Measurements from ENCODE around the gene PIK3AP1. TPM values are rescaled to one million over a fixed set of nuclear protein-coding genes. Genes with fewer than 3 reads are reported as not detected.

PIK3AP1 gene
- total and polyA plus RNA-seq, 2 of the 13 experiments (the other 11 are each of a cell fraction or from before 2014, with no cell fraction given), result 3.6 to 13.8 TPM

DNA sequence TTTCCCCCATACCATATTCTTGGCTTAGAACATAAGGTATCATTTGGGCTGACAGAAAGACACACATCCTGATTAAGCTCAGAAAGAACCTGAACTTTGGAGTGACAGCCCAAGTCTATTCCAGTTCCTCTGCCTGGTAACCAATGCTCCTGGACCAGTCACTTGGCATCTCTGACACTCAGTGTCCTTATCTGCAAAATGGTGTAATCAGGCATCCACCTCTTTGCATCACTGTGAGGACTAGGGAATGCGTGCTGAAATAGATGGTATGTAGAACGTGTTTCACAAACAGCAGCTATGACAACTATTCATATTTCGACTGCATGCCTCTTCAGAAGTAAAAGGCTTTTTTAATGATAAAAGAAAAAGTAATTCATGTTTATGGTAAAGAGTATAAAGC lies 26.2 kb upstream of the PIK3AP1 start:
- Histone ChIP-seq H3K4me1 (ENCODE audit: insufficient read depth, low read length) (peaks cover 17% of the 10 kb centered on the region), H3K27me3 (ENCODE audit: control insufficient read depth in 1 of 2, insufficient read depth in 2 of 2, low read length in 2 of 2) (no peaks in the 10 kb centered on the region), H2AFZ (ENCODE audit: low read length) (no peak overlapping the region), H3K79me2 (ENCODE audit: insufficient read depth, low read length) (no peaks in the 10 kb centered on the region), H3K27ac (ENCODE audit: extremely low read length, insufficient read depth, low read length) (no peak overlapping the region), H3K36me3 (replicated peaks in 1 of 2; ENCODE audit: control insufficient read depth in 1 of 2, insufficient read depth in 2 of 2, low read length in 2 of 2) (no peaks in the 10 kb centered on the region), H3K9me3 (ENCODE audit: low read length) (no peaks in the 10 kb centered on the region), H3K4me2 (ENCODE audit: low read depth, low read length) (no peak overlapping the region), H3K9ac (ENCODE audit: insufficient read depth, low read depth, low read length) (no peak overlapping the region), H4K20me1 (ENCODE audit: insufficient read depth, low read length) (no peaks in the 10 kb centered on the region), H3K4me3 (replicated peaks in 1 of 3; ENCODE audit: insufficient read depth in 1 of 3, low read depth in 2 of 3, low read length in 3 of 3) (no peak overlapping the region)
- ChIA-PET POLR2A (no interaction called here), CTCF (ENCODE audit: low intra/inter-chr PET ratio, low total read pairs) (no interaction called here)
- intact Hi-C loops (cut with micrococcal nuclease; ENCODE audit: unreplicated experiment), result no loop called here
- no peak for FAIRE-seq
- ATAC-seq, result no peak
- 11% methylated on average over 3 of the region's 3 CpGs for WGBS (ENCODE audit: low lambda C conversion rate)
- DNase-seq (ENCODE audit: low spot score), result no peak
- peak; percentile 72 for TF ChIP-seq RFX5 (IDR thresholded peaks at IDR 0.05; ENCODE audit: low read depth, low read length)
- TF ChIP-seq, protein P1, sequence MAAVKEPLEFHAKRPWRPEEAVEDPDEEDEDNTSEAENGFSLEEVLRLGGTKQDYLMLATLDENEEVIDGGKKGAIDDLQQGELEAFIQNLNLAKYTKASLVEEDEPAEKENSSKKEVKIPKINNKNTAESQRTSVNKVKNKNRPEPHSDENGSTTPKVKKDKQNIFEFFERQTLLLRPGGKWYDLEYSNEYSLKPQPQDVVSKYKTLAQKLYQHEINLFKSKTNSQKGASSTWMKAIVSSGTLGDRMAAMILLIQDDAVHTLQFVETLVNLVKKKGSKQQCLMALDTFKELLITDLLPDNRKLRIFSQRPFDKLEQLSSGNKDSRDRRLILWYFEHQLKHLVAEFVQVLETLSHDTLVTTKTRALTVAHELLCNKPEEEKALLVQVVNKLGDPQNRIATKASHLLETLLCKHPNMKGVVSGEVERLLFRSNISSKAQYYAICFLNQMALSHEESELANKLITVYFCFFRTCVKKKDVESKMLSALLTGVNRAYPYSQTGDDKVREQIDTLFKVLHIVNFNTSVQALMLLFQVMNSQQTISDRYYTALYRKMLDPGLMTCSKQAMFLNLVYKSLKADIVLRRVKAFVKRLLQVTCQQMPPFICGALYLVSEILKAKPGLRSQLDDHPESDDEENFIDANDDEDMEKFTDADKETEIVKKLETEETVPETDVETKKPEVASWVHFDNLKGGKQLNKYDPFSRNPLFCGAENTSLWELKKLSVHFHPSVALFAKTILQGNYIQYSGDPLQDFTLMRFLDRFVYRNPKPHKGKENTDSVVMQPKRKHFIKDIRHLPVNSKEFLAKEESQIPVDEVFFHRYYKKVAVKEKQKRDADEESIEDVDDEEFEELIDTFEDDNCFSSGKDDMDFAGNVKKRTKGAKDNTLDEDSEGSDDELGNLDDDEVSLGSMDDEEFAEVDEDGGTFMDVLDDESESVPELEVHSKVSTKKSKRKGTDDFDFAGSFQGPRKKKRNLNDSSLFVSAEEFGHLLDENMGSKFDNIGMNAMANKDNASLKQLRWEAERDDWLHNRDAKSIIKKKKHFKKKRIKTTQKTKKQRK (IDR thresholded peaks at IDR 0.05; ENCODE audit: low read length), result no peak
- BruUV-seq (replicated peaks), result no TSS peak
- in situ Hi-C loops (cut with HindIII; ENCODE audit: extremely low pct_ligation_motif_present, low pct_unique_long_range_greater_than_20kb), result loop anchor here (10.0 kb wide), 1 partner anchor 352 kb away; no protein-coding TSS in a partner anchor

- no peak overlapping the region for H2AFZ ChIP-seq (ENCODE audit: low read length)
- no peaks in the 10 kb centered on the region for H3K27me3 ChIP-seq (ENCODE audit: control insufficient read depth in 1 of 2, insufficient read depth in 2 of 2, low read length in 2 of 2)
- H3K27ac ChIP-seq (ENCODE audit: extremely low read length, insufficient read depth, low read length), result no peak overlapping the region
- FAIRE-seq, result no peak
- no peak for DNase-seq (ENCODE audit: low spot score)
- ChIA-PET CTCF (ENCODE audit: low intra/inter-chr PET ratio, low total read pairs) (no interaction called here), POLR2A (no interaction called here)
- H3K36me3 ChIP-seq (replicated peaks in 1 of 2; ENCODE audit: control insufficient read depth in 1 of 2, insufficient read depth in 2 of 2, low read length in 2 of 2), result no peaks in the 10 kb centered on the region
- peaks cover 17% of the 10 kb centered on the region for H3K4me1 ChIP-seq (ENCODE audit: insufficient read depth, low read length)
- H3K4me3 ChIP-seq (replicated peaks in 1 of 3; ENCODE audit: insufficient read depth in 1 of 3, low read depth in 2 of 3, low read length in 3 of 3), result no peak overlapping the region
- no peak overlapping the region for H3K9ac ChIP-seq (ENCODE audit: insufficient read depth, low read depth, low read length)
- H3K79me2 ChIP-seq (ENCODE audit: insufficient read depth, low read length), result no peaks in the 10 kb centered on the region
- no peaks in the 10 kb centered on the region for H4K20me1 ChIP-seq (ENCODE audit: insufficient read depth, low read length)
- ATAC-seq, result no peak
- no peak overlapping the region for H3K4me2 ChIP-seq (ENCODE audit: low read depth, low read length)
- no TSS peak for BruUV-seq (replicated peaks)
- in situ Hi-C loops (cut with HindIII; ENCODE audit: extremely low pct_ligation_motif_present, low pct_unique_long_range_greater_than_20kb), result loop anchor here (10.0 kb wide), 1 partner anchor 351 kb away; no protein-coding TSS in a partner anchor
- intact Hi-C loops (cut with micrococcal nuclease; ENCODE audit: unreplicated experiment), result loop anchor here (2.0 kb wide), 1 partner anchor 25 kb away; the partner anchor contains the start of gene PIK3AP1
- no peaks in the 10 kb centered on the region for H3K9me3 ChIP-seq (ENCODE audit: low read length)
- TF ChIP-seq KLF9 (CRISPR knock-in tag; IDR thresholded peaks at IDR 0.05; ENCODE audit: low read depth) (no peak), MYNN (CRISPR knock-in tag; IDR thresholded peaks at IDR 0.05; ENCODE audit: low read depth) (no peak), SKI (IDR thresholded peaks at IDR 0.05; ENCODE audit: partially characterized antibody) (no peak), PCBP1 (IDR thresholded peaks at IDR 0.05; ENCODE audit: borderline replicate concordance, low read depth, low read length) (no peak), PAXIP1 (CRISPR knock-in tag; conservative IDR thresholded peaks at IDR 0.05) (no peak), EP300 (IDR thresholded peaks at IDR 0.05; ENCODE audit: low read depth in 2 of 2, low read length in 2 of 2) (no peak), EP300 (CRISPR knock-in tag; IDR thresholded peaks at IDR 0.05; ENCODE audit: borderline replicate concordance) (no peak), TRIM24 (CRISPR knock-in tag; IDR thresholded peaks at IDR 0.05) (no peak), ZNF382 (CRISPR knock-in tag; IDR thresholded peaks at IDR 0.05; ENCODE audit: borderline replicate concordance) (no peak), SP2 (CRISPR knock-in tag; IDR thresholded peaks at IDR 0.05) (no peak), BORCS8-MEF2B (CRISPR knock-in tag; IDR thresholded peaks at IDR 0.05) (no peak)
These were observed 25.6 kb upstream of the PIK3AP1 start for GRCh38 chr10:96745950-96746349.
